SK-N-SH (cell line): ENCODE measurements around the gene NOC2L. TPM values are rescaled to one million over a fixed set of nuclear protein-coding genes. Genes with fewer than 3 reads are reported as not detected.

Experiments
- CTCF ChIA-PET: fragments of 300-600, 350-600 bp; formaldehyde crosslinking; extraction: SDS; loops from one replicate; lab custom pipeline; 2021; lab: Yijun Ruan, JAX
- POLR2A ChIA-PET: fragments of 350-600 bp; sonication (Branson Sonifier 250); formaldehyde crosslinking; extraction: SDS; loops from one replicate; lab custom pipeline; 2020; ENCODE audit warnings: antibody characterized with exemption, inconsistent platforms; lab: Yijun Ruan, JAX
- DNase-seq: peaks from one replicate; pipeline ENCODE4 v3.0.0; 2012
- H2AFZ ChIP-seq: fragments of 200-600 bp; sonication (generic); 2 replicates; pipeline ENCODE4 v1.8.1; 2016; ENCODE audit warnings: antibody characterized with exemption, mild to moderate bottlenecking, low read depth
- H3F3A ChIP-seq: fragments of 200-600 bp; sonication (generic); replicated peaks from 2 replicates; pipeline ENCODE3; 2016; ENCODE audit warnings: antibody characterized with exemption, mild to moderate bottlenecking; ENCODE audit not compliant: insufficient read depth
- H3K27ac ChIP-seq, 2 experiments: fragments of 200-500 bp in 1 of 2; fragments of 200-600 bp in 1 of 2; sonication (Bioruptor generic) in 1 of 2; sonication (generic), shearing (Covaris generic) in 1 of 2; 2 replicates each; pipeline versions ENCODE4 v1.5.1 to v1.6.1; 2014 to 2016; ENCODE audit warnings: low read depth in 2 of 2, inconsistent platforms in 1 of 2, low read length in 1 of 2, mild to moderate bottlenecking in 1 of 2, mixed read lengths in 1 of 2
- H3K27me3 ChIP-seq: fragments of 200-600 bp; sonication (generic), shearing (Covaris generic); 2 replicates; pipeline ENCODE4 v1.6.1; 2016; ENCODE audit warnings: mixed run types; ENCODE audit not compliant: insufficient read depth
- H3K36me3 ChIP-seq, 2 experiments: fragments of 200-500 bp in 1 of 2; fragments of 200-600 bp in 1 of 2; sonication (Bioruptor generic) in 1 of 2; sonication (generic) in 1 of 2; replicated peaks in 1 of 2; 2 replicates each; pipeline versions ENCODE3 to v1.5.1; 2014 to 2016; ENCODE audit warnings: low read length in 1 of 2, mild to moderate bottlenecking in 1 of 2; ENCODE audit not compliant: insufficient read depth in 2 of 2, control insufficient read depth in 1 of 2
- H3K4me1 ChIP-seq, 2 experiments: fragments of 200-500 bp in 1 of 2; fragments of 200-600 bp in 1 of 2; sonication (Bioruptor generic) in 1 of 2; sonication (generic), shearing (Covaris generic) in 1 of 2; 2 replicates each; pipeline versions ENCODE4 v1.5.1 to v1.6.1; 2014 to 2016; ENCODE audit warnings: low read depth in 1 of 2, low read length in 1 of 2, mixed run types in 1 of 2; ENCODE audit not compliant: insufficient read depth in 2 of 2, control insufficient read depth in 1 of 2
- H3K4me2 ChIP-seq: fragments of 200-600 bp; sonication (generic), shearing (Covaris generic); 2 replicates; pipeline ENCODE4 v1.6.1; 2017; ENCODE audit warnings: mixed run types
- H3K4me3 ChIP-seq, 2 experiments: fragments of 200-500 bp in 1 of 2; fragments of 200-600 bp in 1 of 2; sonication (Bioruptor generic) in 1 of 2; sonication (generic), shearing (Covaris generic) in 1 of 2; 2 replicates each; pipeline versions ENCODE4 v1.5.1 to v1.8.1; 2014 to 2016; ENCODE audit warnings: low read depth in 2 of 2, inconsistent platforms in 1 of 2, low read length in 1 of 2, mild to moderate bottlenecking in 1 of 2, mixed read lengths in 1 of 2, moderate library complexity in 1 of 2
- H3K79me2 ChIP-seq: fragments of 200-600 bp; sonication (generic); 2 replicates; pipeline ENCODE4 v1.8.1; 2017; ENCODE audit warnings: mild to moderate bottlenecking; ENCODE audit not compliant: insufficient read depth
- H3K9ac ChIP-seq: fragments of 200-600 bp; sonication (generic); 2 replicates; pipeline ENCODE4 v1.6.1; 2017; ENCODE audit warnings: mixed run types
- H3K9me2 ChIP-seq: fragments of 200-600 bp; sonication (generic); 2 replicates; pipeline ENCODE4 v1.6.1; 2017; ENCODE audit warnings: mixed run types
- H3K9me3 ChIP-seq: fragments of 200-600 bp; sonication (generic); 2 replicates; pipeline ENCODE4 v1.6.1; 2017; ENCODE audit warnings: mixed run types, mild to moderate bottlenecking, moderate library complexity
- H4K20me1 ChIP-seq: fragments of 200-600 bp; sonication (generic); 2 replicates; pipeline ENCODE4 v1.6.1; 2017; ENCODE audit warnings: mild to moderate bottlenecking, mixed run types; ENCODE audit not compliant: insufficient read depth
- CHD2 ChIP-seq: fragments of 150-350 bp; IDR thresholded peaks from 2 replicates; pipeline ENCODE4 v1.6.1; 2018; ENCODE audit warnings: low read length; ENCODE audit not compliant: partially characterized antibody
- CTCF ChIP-seq: fragments of 200-600 bp; sonication (generic); IDR thresholded peaks from 2 replicates; pipeline ENCODE4 v1.6.1; 2017; ENCODE audit warnings: antibody characterized with exemption, mild to moderate bottlenecking, moderate library complexity
- ELF1 ChIP-seq: IDR thresholded peaks from 2 replicates; pipeline ENCODE4 v1.4.0; 2012
- EP300 ChIP-seq, 2 experiments: IDR thresholded peaks; 2 replicates each; pipeline versions ENCODE4 v1.4.0 to v1.6.1; 2012; ENCODE audit warnings: borderline replicate concordance in 1 of 2, low read depth in 1 of 2, low read length in 1 of 2
- GABPA ChIP-seq: IDR thresholded peaks from 2 replicates; pipeline ENCODE4 v1.4.0; 2012; ENCODE audit warnings: low read depth, mild to moderate bottlenecking
- GATA2 ChIP-seq: sonication (generic); formaldehyde crosslinking; IDR thresholded peaks from 2 replicates; pipeline ENCODE4 v1.5.0; 2020; ENCODE audit warnings: mild to moderate bottlenecking, missing genetic modification reagents
- IRF3 ChIP-seq: fragments of 150-350 bp; IDR thresholded peaks from 2 replicates; pipeline ENCODE4 v1.6.1; 2016; ENCODE audit warnings: mild to moderate bottlenecking, low read depth, low read length
- JUND ChIP-seq: IDR thresholded peaks from 2 replicates; pipeline ENCODE4 v1.4.0; 2012
- MAX ChIP-seq: IDR thresholded peaks from 2 replicates; pipeline ENCODE4 v1.4.0; 2012; ENCODE audit warnings: low read depth
- MXI1 ChIP-seq: IDR thresholded peaks from 2 replicates; pipeline ENCODE4 v1.6.1; 2012; ENCODE audit warnings: mild to moderate bottlenecking, low read depth, low read length, improper control_type of control experiment
- NFIC ChIP-seq: IDR thresholded peaks from 2 replicates; pipeline ENCODE4 v1.4.0; 2012; ENCODE audit warnings: borderline replicate concordance
- NRF1 ChIP-seq: IDR thresholded peaks from 2 replicates; pipeline ENCODE4 v1.6.1; 2012; ENCODE audit warnings: low read depth, mild to moderate bottlenecking, low read length
- POLR2AphosphoS5 ChIP-seq: IDR thresholded peaks from 2 replicates; pipeline ENCODE4 v1.6.1; 2012; ENCODE audit warnings: low read depth, low read length
- RAD21 ChIP-seq: IDR thresholded peaks from 2 replicates; pipeline ENCODE4 v1.6.1; 2012; ENCODE audit warnings: mild to moderate bottlenecking, low read length
- RCOR1 ChIP-seq: fragments of 150-350 bp; IDR thresholded peaks from 2 replicates; pipeline ENCODE4 v1.6.1; 2017; ENCODE audit warnings: antibody characterized with exemption, low read length
- REST ChIP-seq: IDR thresholded peaks from 2 replicates; pipeline ENCODE4 v1.6.1; 2012; ENCODE audit warnings: mild to moderate bottlenecking, low read depth, low read length, moderate library complexity
- RXRA ChIP-seq: IDR thresholded peaks from 2 replicates; pipeline ENCODE4 v1.4.0; 2012; ENCODE audit warnings: low read depth, mild to moderate bottlenecking, borderline replicate concordance
- SIN3A ChIP-seq: IDR thresholded peaks from 2 replicates; pipeline ENCODE4 v1.6.1; 2012; ENCODE audit warnings: low read depth, mild to moderate bottlenecking, low read length, moderate library complexity, borderline replicate concordance
- SMC3 ChIP-seq: IDR thresholded peaks from 2 replicates; pipeline ENCODE4 v1.6.1; 2012; ENCODE audit warnings: low read depth, low read length, improper control_type of control experiment
- TAF1 ChIP-seq: IDR thresholded peaks from 2 replicates; pipeline ENCODE4 v1.6.1; 2012; ENCODE audit warnings: low read depth, mild to moderate bottlenecking, low read length, moderate library complexity, borderline replicate concordance
- TCF12 ChIP-seq: IDR thresholded peaks from 2 replicates; pipeline ENCODE4 v1.4.0; 2012
- TEAD4 ChIP-seq: IDR thresholded peaks from 2 replicates; pipeline ENCODE4 v1.4.0; 2012; ENCODE audit warnings: mild to moderate bottlenecking, borderline replicate concordance; ENCODE audit not compliant: insufficient read depth
- YY1 ChIP-seq: IDR thresholded peaks from 2 replicates; pipeline ENCODE4 v1.4.0; 2012; ENCODE audit warnings: low read depth, mild to moderate bottlenecking
- ZBTB33 ChIP-seq: IDR thresholded peaks from 2 replicates; pipeline ENCODE4 v1.4.0; 2012; ENCODE audit warnings: low read depth, borderline replicate concordance
- WGBS: methylation state at CpG from one replicate; pipeline ENCODE4 v1.1.6; 2017; ENCODE audit warnings: low lambda C conversion rate; 5-methylcytosine and 5-hydroxymethylcytosine counted together
- polyA plus RNA-seq, 3 experiments: library from polyadenylated mRNA; depleted of rRNA; stranded (reverse); fragments of >200 nt; gene quantifications; 2 replicates each; pipeline ENCODE4 v1.2.3, GENCODE V29; 2012

The NOC2L gene
- polyA plus RNA-seq, 1 of the 3 experiments (the other 2 are of a cell fraction) = 124 TPM

- H3F3A ChIP-seq = no peaks in the 10 kb centered on the region
- H3K79me2 ChIP-seq = peaks cover 5% of the 10 kb centered on the region; the same call in 1 of the 2 replicates
- peaks cover 8 to 68% of the 10 kb centered on the region in 2 experiments; a peak in 2 of 4 replicates for H3K4me1 ChIP-seq
- H3K9ac ChIP-seq = no peak overlapping the region
- ChIA-PET CTCF (interaction anchor here (0.6 to 5.2 kb wide), 8 partner anchors 9 to 63 kb away, joined by 3 to 61 read pairs (median 4); no protein-coding TSS in a partner anchor), POLR2A (interaction anchor here (2.6 kb wide), 1 partner anchor 16 kb away, joined by 7 read pairs; no protein-coding TSS in a partner anchor)
- no peak overlapping the region for H2AFZ ChIP-seq
- no peaks in the 10 kb centered on the region for H3K27me3 ChIP-seq
- no peaks in the 10 kb centered on the region for H3K9me3 ChIP-seq
- H3K9me2 ChIP-seq = no peaks in the 10 kb centered on the region
- peak; percentile 92 for DNase-seq
- H3K27ac ChIP-seq = peak overlapping the region in 1 of 2 experiments; percentile 55; a peak in 2 of 4 replicates
- no peaks in the 10 kb centered on the region for H3K36me3 ChIP-seq
- H4K20me1 ChIP-seq = 0 out of 2 replicates have a peak, but pooled peaks cover 1% of the 10 kb centered on the region
- peak overlapping the region; percentile 9 to 24; a peak in 2 of 4 replicates for H3K4me3 ChIP-seq
- 44% methylated on average over 25 of the region's 38 CpGs for WGBS
- peak overlapping the region; percentile 68 for H3K4me2 ChIP-seq
- TF ChIP-seq TEAD4 (no peak), REST (0 out of 2 replicates have a peak, but pooled peaks have one; percentile 18), YY1 (no peak), RAD21 (peak; percentile 2; the same call in 1 of the 2 replicates), NRF1 (no peak), ZBTB33 (no peak), CTCF (peak; percentile 38), TCF12 (peak; percentile 47; the same call in 1 of the 2 replicates), IRF3 (no peak), MAX (no peak), GABPA (no peak), RCOR1 (peak; percentile 38; the same call in 1 of the 2 replicates), RXRA (peak; percentile 71; the same call in 1 of the 2 replicates), EP300 (IDR thresholded peaks at IDR 0.05; ENCODE audit: borderline replicate concordance in 1 of 2, low read depth in 1 of 2, low read length in 1 of 2) (peak; percentile 46 to 64; a peak in 3 of 4 replicates), SIN3A (peak; percentile 67; the same call in 1 of the 2 replicates), JUND (no peak), TAF1 (0 out of 2 replicates have a peak, but pooled peaks have one; percentile 26), MXI1 (no peak), CHD2 (no peak), ELF1 (no peak), GATA2 (CRISPR knock-in tag) (no peak), SMC3 (no peak), NFIC (no peak), POLR2AphosphoS5 (no peak)
These were observed 37.8 kb downstream of the NOC2L start for GRCh38 chr1:921011-921837.
